NOMO-1 (cell line): Measurements from ENCODE around the gene RFX4.
A peak's percentile ranks its signal among the peaks of the same experiment; 100 is the strongest.
"Not testable (repeated sequence)": the region's sequence is repeated elsewhere in the genome, so short reads cannot be mapped to it uniquely, and the experiment has no call there.

Source experiments
- DNase-seq, 2 experiments: peaks; one replicate each; lab custom pipeline; 2025; ENCODE audit not compliant: unreplicated experiment in 2 of 2; lab: John Stamatoyannopoulos, UW

Gene RFX4

GRCh38 chr12:106685381-106685780, 102.6 kb downstream of the RFX4 start:
- DNase-seq: no peak

- no peak for DNase-seq
Measured at GRCh38 chr12:106687672-106688071, 104.9 kb downstream of the RFX4 start.

- DNase-seq: no peak
Measured at GRCh38 chr12:106690569-106691305, 107.9 kb downstream of the RFX4 start.

DNA sequence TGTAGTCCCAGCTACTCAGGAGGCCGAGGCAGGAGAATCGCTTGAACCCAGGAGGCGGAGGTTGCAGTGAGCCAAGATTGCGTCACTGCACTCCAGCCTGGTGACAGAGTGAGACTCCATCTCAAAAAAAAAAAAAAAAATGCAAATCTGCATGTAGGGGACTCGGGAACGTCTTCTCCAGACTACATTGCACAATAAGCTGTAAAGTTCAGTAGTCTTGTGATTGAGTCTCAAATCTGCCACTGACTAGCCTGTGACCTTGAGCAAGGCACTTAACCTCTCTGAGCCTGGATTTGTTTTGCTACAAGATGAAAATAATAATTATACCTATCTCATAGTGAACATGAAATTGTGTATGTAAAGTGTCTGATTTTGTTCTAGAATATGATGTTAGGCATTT, 109.2 kb downstream of the RFX4 start:
- not testable (repeated sequence) for DNase-seq

- DNase-seq: no peak
Measured at GRCh38 chr12:106692896-106693820, 110.4 kb downstream of the RFX4 start.

- DNase-seq: no peak
Measured at GRCh38 chr12:106696071-106696470, 113.3 kb downstream of the RFX4 start.

GRCh38 chr12:106696681-106697417, 114.0 kb downstream of the RFX4 start:
- DNase-seq: no peak

DNA sequence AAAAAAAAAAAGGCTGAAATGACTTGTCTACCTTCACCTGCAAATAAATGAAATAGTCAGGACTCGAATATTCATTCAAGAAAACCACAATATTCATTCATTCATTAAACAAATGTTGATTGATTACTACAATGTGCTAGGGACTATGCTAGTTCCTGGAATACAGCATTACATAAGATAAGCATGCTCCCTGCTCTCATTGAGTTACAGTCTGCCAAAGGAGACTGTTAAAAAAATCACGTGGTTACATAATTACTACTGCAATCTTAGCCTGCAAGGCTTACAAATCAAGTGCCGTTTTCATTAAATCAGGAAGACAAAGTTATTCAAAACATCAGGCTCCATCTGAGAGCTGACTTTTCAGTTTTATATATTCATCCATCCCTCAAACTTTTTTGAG, 121.3 kb downstream of the RFX4 start:
- peak in 1 of 2 experiments; percentile 31 for DNase-seq

DNA sequence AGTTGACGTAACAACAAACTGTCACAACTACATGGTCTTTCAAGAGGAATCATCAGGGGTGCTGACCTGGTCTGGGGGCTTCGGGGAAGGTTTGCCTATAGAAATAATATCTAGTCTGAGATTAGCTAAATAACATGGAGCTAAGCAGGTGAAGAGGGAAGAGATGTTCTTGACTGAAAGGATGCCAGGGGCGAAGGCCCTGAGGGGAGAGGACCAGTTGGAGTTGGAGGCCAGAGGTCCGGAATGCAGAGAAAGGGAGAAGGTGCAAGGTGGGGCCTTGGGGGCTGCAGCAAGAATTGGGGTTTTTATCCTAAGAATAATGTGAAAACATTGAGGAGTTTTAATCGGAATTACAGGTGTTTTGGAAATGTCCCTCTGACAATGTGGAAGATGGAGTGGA, 123.2 kb downstream of the RFX4 start:
- DNase-seq: no peak

- no peak for DNase-seq
Measured at GRCh38 chr12:106709068-106709511, 126.3 kb downstream of the RFX4 start.

DNA sequence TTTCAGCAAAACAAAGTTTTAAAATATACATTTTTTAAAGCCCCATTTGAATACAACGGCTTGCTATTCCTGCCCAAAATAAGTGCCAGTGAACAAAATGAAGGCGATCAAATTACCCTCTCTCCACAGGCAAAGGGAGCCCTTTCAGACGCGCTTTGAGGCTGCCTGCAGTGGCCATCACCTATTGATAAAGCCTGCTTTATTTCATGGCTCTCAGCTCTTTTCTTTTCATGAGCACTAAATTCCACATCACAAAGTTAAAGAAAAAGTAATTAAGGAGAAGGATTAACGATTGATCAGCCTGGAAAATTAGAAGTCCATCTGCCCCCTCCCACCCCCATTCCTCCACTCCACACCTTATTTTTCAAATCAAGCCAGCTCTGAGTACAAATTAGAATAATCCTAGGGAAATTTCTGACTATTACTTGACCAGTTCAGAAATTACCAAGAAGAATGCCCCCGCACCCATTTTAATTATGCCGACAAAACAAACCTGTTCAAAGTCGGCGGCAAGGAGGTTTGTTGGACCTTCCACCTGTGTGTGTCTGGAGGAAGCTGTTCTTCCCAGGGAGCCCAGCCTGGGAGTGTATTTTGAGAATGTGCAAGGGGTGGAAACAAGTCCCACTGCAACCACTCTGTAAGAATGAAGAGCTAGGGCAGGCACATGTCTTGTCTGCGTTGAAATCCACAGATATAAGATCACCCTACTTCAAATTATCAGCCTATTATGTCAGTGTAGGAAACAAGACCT, 127.5 kb downstream of the RFX4 start:
- no peak for DNase-seq

- DNase-seq: no peak
Measured at GRCh38 chr12:106711316-106711715, 128.5 kb downstream of the RFX4 start.

DNA sequence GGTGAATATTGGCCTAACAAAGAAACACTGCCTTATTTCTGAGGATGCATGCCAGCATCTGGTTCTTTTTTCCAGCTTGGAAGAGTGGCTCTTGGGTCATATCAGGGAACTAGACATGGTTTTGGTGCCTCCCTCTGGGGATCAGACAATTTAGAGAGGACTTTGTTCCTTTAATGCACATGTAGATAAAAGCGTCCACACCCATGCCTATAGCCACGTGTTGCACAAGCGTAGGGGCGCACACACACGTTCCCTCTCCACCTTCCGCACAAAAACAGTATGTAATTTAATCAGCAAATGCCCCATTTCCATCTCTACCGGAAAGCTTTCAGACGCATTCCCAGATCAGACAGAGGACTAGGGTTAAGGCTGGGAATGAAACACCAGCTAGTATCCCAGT, 130.0 kb downstream of the RFX4 start:
- no peak for DNase-seq

- no peak for DNase-seq
Measured at GRCh38 chr12:106714926-106715325, 132.1 kb downstream of the RFX4 start.

GRCh38 chr12:106715582-106715981, 132.8 kb downstream of the RFX4 start:
- DNase-seq: no peak

DNA sequence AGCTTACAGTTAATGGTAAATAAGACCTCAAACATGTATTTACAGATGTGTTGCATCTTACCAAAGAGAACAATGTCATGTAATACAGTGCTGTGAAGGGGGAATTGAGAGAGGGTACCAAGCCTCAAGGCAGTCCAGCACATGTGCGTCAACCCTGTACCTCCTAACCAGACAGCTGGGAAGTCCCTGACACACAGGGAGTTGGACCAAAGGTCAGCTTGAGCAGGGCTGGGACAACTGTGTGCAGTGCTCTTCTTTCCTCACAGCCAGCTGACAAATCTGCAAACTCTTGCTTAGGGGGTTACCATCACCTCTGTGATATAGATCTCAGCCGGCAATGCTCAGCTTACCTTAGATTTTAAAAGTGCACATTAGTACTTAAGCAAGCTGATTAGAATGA, 134.9 kb downstream of the RFX4 start:
- no peak for DNase-seq

DNA sequence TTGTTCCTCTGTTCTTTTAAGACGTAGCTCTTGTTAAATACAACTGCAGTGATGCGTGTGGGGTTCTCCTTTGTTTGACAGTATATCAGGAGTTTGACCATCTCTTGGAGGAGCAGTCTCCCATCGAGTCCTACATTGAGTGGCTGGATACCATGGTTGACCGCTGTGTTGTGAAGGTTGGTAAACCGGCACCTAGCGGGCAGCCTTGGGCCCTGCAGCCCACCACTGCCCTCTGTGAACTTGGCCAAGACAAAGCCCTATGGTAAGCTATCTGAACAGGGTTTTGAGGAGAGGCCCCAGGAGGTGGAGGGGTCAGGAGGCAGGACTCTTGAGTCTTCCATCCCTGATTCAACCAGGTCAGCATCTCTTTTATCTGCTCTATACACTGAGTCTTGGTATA, 137.1 kb downstream of the RFX4 start:
- no peak for DNase-seq

DNA sequence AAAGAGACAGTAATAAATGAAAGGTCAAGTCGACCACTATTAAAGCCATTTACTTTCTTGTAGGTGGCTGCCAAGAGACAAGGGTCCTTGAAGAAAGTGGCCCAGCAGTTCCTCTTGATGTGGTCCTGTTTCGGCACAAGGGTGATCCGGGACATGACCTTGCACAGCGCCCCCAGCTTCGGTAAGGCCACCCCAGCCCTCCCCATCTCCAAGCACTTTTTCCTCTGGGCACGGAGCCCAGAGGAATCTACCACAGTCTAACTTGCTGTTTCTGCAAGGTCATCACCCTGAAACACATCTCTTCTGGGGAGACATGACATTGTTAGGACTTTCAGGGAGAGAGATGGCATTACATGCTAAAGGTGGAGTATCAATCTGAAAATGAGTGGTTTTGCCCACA, 137.9 kb downstream of the RFX4 start:
- DNase-seq: no peak

DNA sequence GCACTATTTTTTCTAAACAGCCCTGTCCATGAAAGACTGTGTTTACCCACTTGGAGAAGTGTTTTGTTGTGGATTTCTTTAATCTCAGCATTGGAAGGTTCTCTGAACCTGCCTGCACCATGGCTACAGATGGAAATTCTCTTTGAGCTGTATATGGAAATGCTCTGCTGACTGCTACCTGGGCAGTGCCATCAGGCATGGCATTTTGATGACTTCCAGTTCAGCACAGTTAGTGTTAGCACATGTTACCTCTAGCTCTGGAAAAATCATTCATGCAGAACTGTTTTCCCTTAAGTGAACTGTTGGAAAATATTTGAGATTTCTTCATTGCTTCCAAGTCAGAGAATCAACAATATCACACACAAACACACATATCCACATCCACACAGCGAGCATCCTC, 139.1 kb downstream of the RFX4 start:
- DNase-seq: no peak

DNA sequence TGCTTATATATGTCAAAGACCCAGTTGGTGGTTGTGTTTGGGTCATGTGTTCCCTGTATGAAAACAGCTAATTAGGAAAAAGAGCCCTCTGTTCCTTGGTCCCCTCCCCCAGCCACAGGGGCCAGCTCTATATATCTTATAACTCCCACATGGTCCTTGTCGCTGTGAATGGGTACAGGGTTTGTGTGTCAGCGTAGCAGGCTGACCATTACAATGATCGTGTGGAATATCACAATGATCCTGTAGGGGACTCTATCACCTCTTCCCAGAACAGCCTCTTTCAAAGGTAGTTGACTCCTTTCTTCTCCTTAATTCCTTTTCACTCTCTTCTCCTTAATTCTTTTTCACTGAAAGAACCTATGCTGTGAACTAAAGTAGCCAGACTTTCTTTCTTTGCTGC, 140.0 kb downstream of the RFX4 start:
- DNase-seq: no peak

DNA sequence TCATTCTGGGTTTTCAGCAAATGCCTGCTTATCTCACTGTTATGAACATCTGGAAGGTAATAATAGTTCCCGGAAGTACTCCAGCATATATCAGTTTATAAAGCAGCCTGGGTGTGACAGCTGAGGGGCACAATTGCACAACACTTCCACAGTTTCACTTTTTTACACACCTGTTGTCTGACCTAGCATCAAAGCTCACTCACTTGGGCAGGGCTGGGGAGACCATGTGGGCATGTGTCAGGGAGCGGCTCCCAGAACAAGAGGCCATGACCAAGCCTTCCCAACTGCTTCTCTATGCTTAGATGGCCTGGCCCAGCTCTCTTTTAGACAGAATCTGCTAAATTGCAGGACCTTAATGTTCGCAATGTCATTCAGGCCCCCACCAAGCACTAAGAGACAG, 140.6 kb downstream of the RFX4 start:
- no peak for DNase-seq
